ENCODE data around the gene ELAVL1. TPM values are rescaled to one million over a fixed set of nuclear protein-coding genes. Genes with fewer than 3 reads are reported as not detected.

The ELAVL1 gene
- total RNA-seq, 1 donor from 2014 or later: 107 TPM

DNA sequence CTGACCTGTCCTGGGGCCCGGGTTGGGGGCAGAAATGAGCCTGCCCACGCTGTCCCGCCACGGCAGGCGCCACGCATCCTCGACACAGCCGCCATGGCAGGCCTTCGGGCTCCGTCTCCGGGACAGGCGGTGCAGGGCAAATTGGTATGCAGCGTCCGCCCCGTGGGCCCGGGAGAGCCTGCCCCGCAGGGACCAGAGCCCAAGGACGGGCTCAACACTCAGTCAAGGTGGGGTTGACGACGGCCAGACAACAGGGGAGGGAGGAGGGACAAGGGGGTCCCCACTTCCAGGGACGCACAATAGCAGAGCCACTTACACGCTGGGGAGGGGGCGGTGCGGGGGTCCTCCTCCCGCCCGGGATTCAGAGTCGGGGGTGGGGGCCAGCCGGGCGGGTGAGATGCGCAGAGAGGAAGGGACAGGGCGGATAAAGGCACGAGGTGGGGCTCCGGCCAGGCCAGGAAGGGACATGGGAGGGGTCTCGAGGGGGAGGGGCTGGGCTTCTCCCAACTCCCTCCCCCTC is 80.7 kb downstream of the ELAVL1 start:
- no peak for FAIRE-seq
- Mint-ChIP-seq H3K27me3 (ENCODE audit: low read depth, unreplicated experiment) (no peaks in the 10 kb centered on the region), H3K4me1 (ENCODE audit: low read depth, unreplicated experiment) (peaks cover 18% of the 10 kb centered on the region), H3K27ac (ENCODE audit: unreplicated experiment) (no peak overlapping the region), H3K9me3 (ENCODE audit: unreplicated experiment) (no peaks in the 10 kb centered on the region), H3K36me3 (ENCODE audit: low read depth, unreplicated experiment) (peaks cover 7% of the 10 kb centered on the region), H3K4me3 (ENCODE audit: unreplicated experiment) (peak overlapping the region; percentile 66)
- no peak overlapping the region for H2AFZ ChIP-seq (ENCODE audit: low read depth, low read length)
- no peaks in the 10 kb centered on the region for H3K27me3 ChIP-seq (ENCODE audit: insufficient read depth, low read length)
- TF ChIP-seq, protein P1, sequence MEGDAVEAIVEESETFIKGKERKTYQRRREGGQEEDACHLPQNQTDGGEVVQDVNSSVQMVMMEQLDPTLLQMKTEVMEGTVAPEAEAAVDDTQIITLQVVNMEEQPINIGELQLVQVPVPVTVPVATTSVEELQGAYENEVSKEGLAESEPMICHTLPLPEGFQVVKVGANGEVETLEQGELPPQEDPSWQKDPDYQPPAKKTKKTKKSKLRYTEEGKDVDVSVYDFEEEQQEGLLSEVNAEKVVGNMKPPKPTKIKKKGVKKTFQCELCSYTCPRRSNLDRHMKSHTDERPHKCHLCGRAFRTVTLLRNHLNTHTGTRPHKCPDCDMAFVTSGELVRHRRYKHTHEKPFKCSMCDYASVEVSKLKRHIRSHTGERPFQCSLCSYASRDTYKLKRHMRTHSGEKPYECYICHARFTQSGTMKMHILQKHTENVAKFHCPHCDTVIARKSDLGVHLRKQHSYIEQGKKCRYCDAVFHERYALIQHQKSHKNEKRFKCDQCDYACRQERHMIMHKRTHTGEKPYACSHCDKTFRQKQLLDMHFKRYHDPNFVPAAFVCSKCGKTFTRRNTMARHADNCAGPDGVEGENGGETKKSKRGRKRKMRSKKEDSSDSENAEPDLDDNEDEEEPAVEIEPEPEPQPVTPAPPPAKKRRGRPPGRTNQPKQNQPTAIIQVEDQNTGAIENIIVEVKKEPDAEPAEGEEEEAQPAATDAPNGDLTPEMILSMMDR (IDR thresholded peaks at IDR 0.05; ENCODE audit: insufficient read depth, low read depth, low read length): no peak
- no peak for TF ChIP-seq EZH2 (IDR thresholded peaks at IDR 0.05; ENCODE audit: insufficient read depth, low read length)
- H3K9ac ChIP-seq (ENCODE audit: low read length): no peak overlapping the region
- no peak overlapping the region for H3K27ac ChIP-seq (ENCODE audit: low read depth, low read length)
- peaks cover 41% of the 10 kb centered on the region for H3K4me1 ChIP-seq (ENCODE audit: insufficient read depth, low read length)
- H4K20me1 ChIP-seq (ENCODE audit: insufficient read depth, low read length): peaks cover 21% of the 10 kb centered on the region
- no peak for DNase-seq (ENCODE audit: low read depth)
- peaks cover 6% of the 10 kb centered on the region for H3K79me2 ChIP-seq (ENCODE audit: insufficient read depth, low read length)
- H3K9me3 ChIP-seq (ENCODE audit: insufficient read depth, low read depth, low read length): no peaks in the 10 kb centered on the region
- H3K4me3 ChIP-seq (ENCODE audit: insufficient read depth, low read depth, low read length): peak overlapping the region; percentile 33
- H3K4me2 ChIP-seq (ENCODE audit: low read length): peak overlapping the region; percentile 79
- H3K36me3 ChIP-seq (ENCODE audit: insufficient read depth, low read length): peaks cover 3% of the 10 kb centered on the region

- no peaks in the 10 kb centered on the region for H3K27me3 ChIP-seq (ENCODE audit: insufficient read depth, low read length)
- H3K27ac Mint-ChIP-seq (ENCODE audit: unreplicated experiment): no peak overlapping the region
These were observed 81.2 kb downstream of the ELAVL1 start for GRCh38 chr19:7924241-7924640.

More at GRCh38 chr19:7924241-7924640, 81.2 kb downstream of the ELAVL1 start:
- H3K9me3 Mint-ChIP-seq (ENCODE audit: unreplicated experiment): no peaks in the 10 kb centered on the region
- Histone ChIP-seq H3K4me1 (ENCODE audit: insufficient read depth, low read length) (peaks cover 39% of the 10 kb centered on the region), H3K4me3 (ENCODE audit: insufficient read depth, low read depth, low read length) (no peak overlapping the region), H4K20me1 (ENCODE audit: insufficient read depth, low read length) (peaks cover 21% of the 10 kb centered on the region), H3K27ac (ENCODE audit: low read depth, low read length) (no peak overlapping the region), H3K36me3 (ENCODE audit: insufficient read depth, low read length) (peaks cover 3% of the 10 kb centered on the region), H2AFZ (ENCODE audit: low read depth, low read length) (no peak overlapping the region), H3K79me2 (ENCODE audit: insufficient read depth, low read length) (peaks cover 6% of the 10 kb centered on the region), H3K9ac (ENCODE audit: low read length) (no peak overlapping the region), H3K9me3 (ENCODE audit: insufficient read depth, low read depth, low read length) (no peaks in the 10 kb centered on the region), H3K4me2 (ENCODE audit: low read length) (peak overlapping the region; percentile 79)
- no peak for FAIRE-seq
- peaks cover 7% of the 10 kb centered on the region for H3K36me3 Mint-ChIP-seq (ENCODE audit: low read depth, unreplicated experiment)
- TF ChIP-seq EZH2 (IDR thresholded peaks at IDR 0.05; ENCODE audit: insufficient read depth, low read length): no peak
- TF ChIP-seq, protein P1 (IDR thresholded peaks at IDR 0.05; ENCODE audit: insufficient read depth, low read depth, low read length): no peak
- H3K4me1 Mint-ChIP-seq (ENCODE audit: low read depth, unreplicated experiment): peaks cover 19% of the 10 kb centered on the region
- H3K4me3 Mint-ChIP-seq (ENCODE audit: unreplicated experiment): no peak overlapping the region
- DNase-seq (ENCODE audit: low read depth): no peak
- no peaks in the 10 kb centered on the region for H3K27me3 Mint-ChIP-seq (ENCODE audit: low read depth, unreplicated experiment)
